Panc1 (cell line): ENCODE data around the gene PDCL2.

Experiments
- CTCF ChIP-seq: fragments of 450-650 bp; IDR thresholded peaks from 2 replicates; pipeline ENCODE4 v1.5.1; 2017; ENCODE audit warnings: mild to moderate bottlenecking
- REST ChIP-seq, 2 experiments: IDR thresholded peaks; 2 replicates each; pipeline ENCODE4 v1.6.1; 2011 to 2012; ENCODE audit warnings: low read depth in 2 of 2, control low read depth in 1 of 2, low read length in 1 of 2, mild to moderate bottlenecking in 1 of 2, moderate library complexity in 1 of 2; ENCODE audit not compliant: insufficient read depth in 1 of 2

GRCh38 chr4:55578341-55579010 lies 13.6 kb downstream of the PDCL2 start:
- TF ChIP-seq REST (IDR thresholded peaks at IDR 0.05; ENCODE audit: insufficient read depth in 1 of 2, low read depth in 2 of 2, low read length in 1 of 2) (no peak), CTCF (no peak)
